HG02623 (cell line): ENCODE results near the gene NVL.

Experiments
- ATAC-seq: cut with Tn5 transposase; IDR thresholded peaks from one replicate; pipeline ENCODE4 v1.9.1; 2021; ENCODE audit warnings: moderate library complexity; ENCODE audit not compliant: unreplicated experiment

The NVL gene

DNA sequence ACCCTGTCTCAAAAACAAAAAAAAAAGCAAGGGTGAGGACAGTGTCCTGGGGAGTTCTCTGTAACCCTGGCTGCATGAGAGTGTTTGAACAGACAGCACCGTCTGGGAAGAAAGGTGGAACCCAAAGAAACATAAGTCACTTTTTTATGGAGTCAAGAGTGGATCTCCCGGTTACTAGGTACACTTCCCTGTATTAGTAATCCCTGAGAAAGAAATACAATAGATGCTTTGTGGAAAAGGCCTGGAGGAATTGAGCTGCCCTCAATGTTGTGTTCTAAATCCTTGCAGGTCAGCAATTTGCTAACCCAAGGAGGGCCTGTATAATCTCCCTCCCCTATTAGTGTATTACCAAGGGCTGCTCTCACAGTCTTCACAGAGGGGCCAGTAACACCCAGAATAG, 130.3 kb downstream of the NVL start:
- ATAC-seq, result no peak

DNA sequence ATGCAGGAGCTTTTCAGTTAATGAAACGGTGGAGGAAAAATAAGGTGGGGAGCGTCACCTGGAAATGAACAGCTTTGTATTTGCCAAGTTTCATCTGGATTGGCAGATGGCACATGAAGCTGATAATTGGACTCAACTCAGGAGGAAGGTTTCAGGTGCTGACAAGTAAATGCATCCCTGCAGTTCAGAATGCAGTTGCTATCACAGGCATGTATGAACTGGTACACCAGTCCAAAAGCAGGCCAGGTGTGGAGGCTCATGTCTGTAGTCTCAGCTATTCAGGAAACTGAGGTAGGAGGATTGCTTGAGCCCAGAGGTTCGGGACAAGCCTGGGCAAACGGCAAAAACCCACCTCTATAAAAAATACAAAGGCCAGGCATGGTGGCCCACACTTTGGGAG, 131.4 kb downstream of the NVL start:
- ATAC-seq, result no peak

DNA sequence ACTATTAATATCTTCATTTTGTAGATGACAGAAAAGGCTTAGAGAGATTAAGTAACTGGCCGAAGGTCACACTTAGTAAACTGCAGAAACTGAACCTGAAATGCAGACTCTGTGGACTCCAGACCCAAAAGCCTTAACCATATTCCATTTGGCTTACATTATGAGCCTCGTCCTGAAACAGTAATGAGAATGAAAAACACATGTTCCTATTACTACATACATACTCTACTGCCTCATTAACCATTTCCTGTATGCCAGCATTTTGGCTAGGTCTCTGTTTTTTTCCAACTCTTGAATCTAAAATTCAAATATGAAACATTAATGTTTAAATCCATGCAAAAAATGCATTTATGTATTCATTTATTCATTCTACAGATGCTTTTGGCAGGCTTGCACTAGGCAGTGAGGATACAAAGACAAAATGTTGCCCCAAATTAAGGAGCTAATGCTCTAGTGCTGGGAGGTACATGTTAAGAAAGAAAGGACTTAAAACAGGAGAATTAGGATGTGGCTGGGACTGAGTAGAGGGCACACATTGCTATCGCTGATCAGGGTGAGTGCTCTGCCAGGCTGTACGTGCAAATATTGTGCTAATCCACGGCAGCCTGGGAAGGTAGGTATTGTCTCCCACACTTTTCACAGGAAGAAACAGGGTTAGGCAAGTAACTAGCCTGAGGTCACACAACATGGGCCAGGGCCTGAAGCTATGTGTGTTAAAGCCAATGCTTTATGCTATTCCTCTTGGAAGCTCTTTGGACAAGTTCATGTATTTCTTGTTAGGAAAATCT, 133.0 kb downstream of the NVL start:
- no peak for ATAC-seq

- no peak for ATAC-seq
These were observed 136.5 kb downstream of the NVL start for GRCh38 chr1:224193319-224193966.

DNA sequence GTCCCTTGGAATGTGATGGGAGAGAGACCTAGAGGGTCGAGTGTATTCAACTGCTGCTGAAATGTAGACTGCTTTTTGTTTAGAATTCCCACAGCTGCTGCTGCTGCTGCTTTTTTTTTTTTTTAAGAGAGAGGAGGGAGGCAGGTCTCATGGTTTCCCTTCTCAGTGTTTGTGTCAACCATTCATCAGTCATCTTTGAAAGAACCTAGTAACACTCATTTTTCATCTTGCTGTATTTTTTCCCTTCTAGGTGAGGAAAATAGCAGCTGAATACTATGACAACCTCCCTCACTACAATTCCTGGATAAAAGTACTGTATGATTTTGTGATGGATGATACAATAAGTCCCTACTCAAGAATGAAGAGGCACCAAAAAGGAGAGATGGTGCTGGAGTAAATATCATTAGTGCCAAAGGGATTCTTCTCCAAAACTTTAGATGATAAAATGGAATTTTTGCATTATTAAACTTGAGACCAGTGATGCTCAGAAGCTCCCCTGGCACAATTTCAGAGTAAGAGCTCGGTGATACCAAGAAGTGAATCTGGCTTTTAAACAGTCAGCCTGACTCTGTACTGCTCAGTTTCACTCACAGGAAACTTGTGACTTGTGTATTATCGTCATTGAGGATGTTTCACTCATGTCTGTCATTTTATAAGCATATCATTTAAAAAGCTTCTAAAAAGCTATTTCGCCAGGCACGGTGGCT, 137.7 kb downstream of the NVL start:
- ATAC-seq, result no peak

GRCh38 chr1:224189561-224189960, 140.4 kb downstream of the NVL start:
- no peak for ATAC-seq

DNA sequence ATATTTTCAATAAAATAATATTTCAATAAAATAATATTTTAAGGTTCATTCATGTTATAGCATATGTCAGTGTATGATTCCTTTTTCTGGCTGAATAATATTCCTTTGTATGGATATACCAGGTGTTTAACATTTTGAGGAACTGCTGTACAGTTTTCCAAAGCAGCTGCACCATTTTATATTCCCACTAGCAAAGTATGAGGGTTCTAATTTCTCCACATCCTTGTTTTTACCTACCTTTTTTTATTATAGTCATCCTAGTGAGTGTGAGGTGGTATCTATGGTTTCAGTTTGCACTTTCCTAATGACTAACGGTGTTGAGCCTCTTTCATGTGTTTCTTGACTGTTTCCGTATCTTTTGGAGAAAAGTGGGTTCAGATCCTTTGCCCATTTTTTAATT, 141.7 kb downstream of the NVL start:
- ATAC-seq, result no peak

DNA sequence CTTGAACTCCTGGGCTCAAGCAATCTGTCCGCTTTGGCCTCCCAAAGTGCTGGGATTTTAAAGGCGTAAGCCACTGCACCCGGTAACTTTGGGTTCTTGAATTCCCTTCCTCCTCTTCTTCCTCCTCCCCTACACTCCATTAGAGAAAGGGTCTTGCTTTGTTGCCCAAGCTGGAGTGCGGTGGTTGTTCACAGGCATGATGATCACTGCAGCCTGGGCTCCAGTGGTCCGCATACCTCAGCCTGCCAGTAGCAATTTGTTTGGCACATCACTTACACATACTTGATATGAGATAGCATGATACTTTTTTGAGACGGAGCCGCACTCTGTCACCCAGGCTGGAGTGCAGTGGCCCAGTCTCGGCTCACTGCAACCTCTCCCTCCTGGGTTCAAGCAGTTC, 144.8 kb downstream of the NVL start:
- ATAC-seq, result no peak

GRCh38 chr1:224183591-224184312, 146.2 kb downstream of the NVL start:
- ATAC-seq, result peak; percentile 46

GRCh38 chr1:224182866-224183590, 146.9 kb downstream of the NVL start, which contains the start of gene DEGS1:
TSS of gene DEGS1 (plus strand) at chr1:224183240. CDS start at chr1:224183337, 97 bp downstream.
- peak; percentile 62 for ATAC-seq

DNA sequence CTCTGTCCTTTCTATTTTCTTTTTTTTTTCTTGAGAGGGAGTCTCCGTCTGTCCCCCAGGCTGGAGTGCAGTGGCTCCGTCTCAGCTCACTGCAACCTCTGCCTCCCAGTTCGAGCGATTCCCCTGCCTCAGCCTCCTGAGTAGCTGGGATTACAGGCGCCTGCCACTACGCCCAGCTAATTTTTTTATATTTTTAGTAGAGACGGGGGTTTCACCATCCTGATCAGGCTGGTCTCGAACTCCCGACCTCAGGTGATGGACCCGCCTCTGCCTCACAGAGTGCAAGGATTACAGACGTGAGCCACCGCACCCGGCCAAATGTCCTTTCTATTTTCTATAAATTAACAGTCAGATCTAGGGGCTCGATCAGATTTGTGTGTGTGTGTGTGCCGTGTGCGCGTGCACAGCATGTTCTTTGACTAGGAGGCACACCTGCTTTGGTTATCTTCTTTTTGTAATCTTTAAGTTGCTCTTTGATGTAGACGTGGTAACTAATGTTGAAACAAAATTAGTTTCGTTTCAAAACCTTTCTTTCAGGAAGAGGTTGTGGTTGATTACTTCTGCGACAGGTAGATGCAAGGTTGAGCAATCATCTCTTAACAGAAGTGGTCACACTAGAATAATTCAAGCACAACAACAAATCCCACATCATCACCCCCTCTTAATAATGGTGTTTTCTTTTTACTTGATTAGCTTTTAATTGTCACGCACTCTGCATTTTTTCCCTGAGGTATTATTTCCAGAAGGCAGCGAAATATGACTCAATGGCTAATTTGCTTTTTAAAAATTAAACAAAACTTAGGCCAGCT, 147.7 kb downstream of the NVL start:
- ATAC-seq, result peak; percentile 33

DNA sequence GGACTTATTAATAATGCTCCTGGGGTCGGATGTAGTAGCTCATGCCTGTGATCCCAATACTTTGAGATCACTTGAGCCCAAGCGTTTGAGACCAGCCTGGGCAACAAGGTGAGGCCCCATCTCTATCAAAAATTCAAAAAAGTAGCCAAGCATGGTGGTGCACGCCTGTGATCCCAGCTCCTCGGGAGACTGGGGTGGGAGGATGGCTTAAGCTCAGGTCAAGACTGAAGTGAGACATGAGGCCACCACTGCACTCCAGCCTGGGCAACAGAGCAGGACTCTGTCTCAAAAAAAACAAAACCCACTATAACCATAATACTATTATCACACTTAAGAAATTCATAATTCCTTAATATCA, 148.5 kb downstream of the NVL start:
- ATAC-seq, result no peak

- no peak for ATAC-seq
These were observed 149.1 kb downstream of the NVL start for GRCh38 chr1:224180783-224181452.

GRCh38 chr1:224178894-224179293, 151.1 kb downstream of the NVL start:
- no peak for ATAC-seq

- ATAC-seq, result no peak
These were observed 152.5 kb downstream of the NVL start for GRCh38 chr1:224177356-224177999.
